NOMO-1 treated with DMSO at 0.1 percent for 48 hours (cell line): ENCODE results near the gene USP6NL.
"Not testable (repeated sequence)": the region's sequence is repeated elsewhere in the genome, so short reads cannot be mapped to it uniquely, and the experiment has no call there.

Source experiments
- DNase-seq: peaks from one replicate; lab custom pipeline; 2025; ENCODE audit not compliant: unreplicated experiment; lab: John Stamatoyannopoulos, UW

Gene USP6NL

GRCh38 chr10:11448545-11449244, 162.8 kb downstream of the USP6NL start:
- peak; percentile 69 for DNase-seq

- DNase-seq, result peak; percentile 36
Observed at GRCh38 chr10:11448190-11448544, 163.3 kb downstream of the USP6NL start.

- DNase-seq, result no peak
Observed at GRCh38 chr10:11447586-11447985, 163.9 kb downstream of the USP6NL start.

- no peak for DNase-seq
Observed at GRCh38 chr10:11446864-11447263, 164.6 kb downstream of the USP6NL start.

GRCh38 chr10:11446133-11446532, 165.3 kb downstream of the USP6NL start:
- no peak for DNase-seq

GRCh38 chr10:11444531-11445228, 166.8 kb downstream of the USP6NL start:
- no peak for DNase-seq

DNA sequence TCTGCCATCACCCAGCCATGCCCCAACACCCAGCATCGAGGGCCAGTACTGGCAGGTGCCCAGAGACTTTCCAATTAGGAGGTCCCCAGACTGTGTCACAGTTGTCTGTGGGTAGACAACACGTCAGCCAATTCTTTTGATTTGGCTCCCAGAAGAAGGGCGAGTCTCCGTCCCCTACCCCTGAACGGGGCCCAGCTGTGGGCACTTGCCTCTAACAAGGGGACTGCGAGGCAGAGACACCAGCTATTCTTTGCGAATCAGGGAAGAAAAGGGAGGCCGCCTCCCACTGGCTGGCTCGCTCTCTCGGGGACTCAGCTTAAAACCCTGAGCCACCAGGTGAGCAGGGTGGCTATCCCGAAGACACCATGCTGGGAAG, 167.3 kb downstream of the USP6NL start:
- no peak for DNase-seq

- DNase-seq, result no peak
Observed at GRCh38 chr10:11443468-11444154, 167.8 kb downstream of the USP6NL start.

- no peak for DNase-seq
Observed at GRCh38 chr10:11442001-11442773, 169.3 kb downstream of the USP6NL start.

- DNase-seq, result no peak
Observed at GRCh38 chr10:11441151-11441535, 170.3 kb downstream of the USP6NL start.

- no peak for DNase-seq
Observed at GRCh38 chr10:11440250-11441150, 170.9 kb downstream of the USP6NL start.

DNA sequence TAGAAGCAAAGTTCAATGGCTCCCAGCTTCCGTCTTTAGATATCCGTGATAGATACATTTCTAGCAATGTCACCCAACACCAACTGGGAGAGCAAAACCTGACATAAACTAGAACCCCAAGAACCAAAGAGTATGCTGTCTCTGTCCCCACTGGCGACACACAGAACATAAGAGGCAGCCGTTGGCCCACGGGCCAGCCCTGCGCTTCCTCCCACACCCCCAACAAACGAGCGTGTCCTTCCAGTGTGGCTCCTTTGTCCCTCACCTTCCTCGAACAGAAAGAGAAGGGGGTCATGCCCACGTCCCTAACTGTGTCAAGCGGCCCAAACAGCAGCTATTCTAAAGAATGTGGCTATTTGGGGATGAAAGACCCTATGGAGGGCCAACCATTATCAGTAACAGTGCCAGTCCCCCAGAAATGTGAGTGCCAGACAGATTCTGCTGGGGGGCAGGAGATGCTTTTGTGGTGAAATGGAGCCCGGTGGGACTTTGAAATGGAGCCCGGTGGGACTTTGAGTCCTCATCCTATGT, 171.9 kb downstream of the USP6NL start:
- DNase-seq, result no peak

GRCh38 chr10:11437391-11438142, 173.9 kb downstream of the USP6NL start:
- DNase-seq, result no peak

GRCh38 chr10:11436445-11436844, 175.0 kb downstream of the USP6NL start:
- DNase-seq, result not testable (repeated sequence)

- DNase-seq, result no peak
Observed at GRCh38 chr10:11435581-11435981, 175.9 kb downstream of the USP6NL start.

- DNase-seq, result peak; percentile 2
Observed at GRCh38 chr10:11434324-11434723, 177.1 kb downstream of the USP6NL start.

- no peak for DNase-seq
Observed at GRCh38 chr10:11433657-11434056, 177.8 kb downstream of the USP6NL start.

GRCh38 chr10:11431216-11431555, 180.3 kb downstream of the USP6NL start:
- no peak for DNase-seq

DNA sequence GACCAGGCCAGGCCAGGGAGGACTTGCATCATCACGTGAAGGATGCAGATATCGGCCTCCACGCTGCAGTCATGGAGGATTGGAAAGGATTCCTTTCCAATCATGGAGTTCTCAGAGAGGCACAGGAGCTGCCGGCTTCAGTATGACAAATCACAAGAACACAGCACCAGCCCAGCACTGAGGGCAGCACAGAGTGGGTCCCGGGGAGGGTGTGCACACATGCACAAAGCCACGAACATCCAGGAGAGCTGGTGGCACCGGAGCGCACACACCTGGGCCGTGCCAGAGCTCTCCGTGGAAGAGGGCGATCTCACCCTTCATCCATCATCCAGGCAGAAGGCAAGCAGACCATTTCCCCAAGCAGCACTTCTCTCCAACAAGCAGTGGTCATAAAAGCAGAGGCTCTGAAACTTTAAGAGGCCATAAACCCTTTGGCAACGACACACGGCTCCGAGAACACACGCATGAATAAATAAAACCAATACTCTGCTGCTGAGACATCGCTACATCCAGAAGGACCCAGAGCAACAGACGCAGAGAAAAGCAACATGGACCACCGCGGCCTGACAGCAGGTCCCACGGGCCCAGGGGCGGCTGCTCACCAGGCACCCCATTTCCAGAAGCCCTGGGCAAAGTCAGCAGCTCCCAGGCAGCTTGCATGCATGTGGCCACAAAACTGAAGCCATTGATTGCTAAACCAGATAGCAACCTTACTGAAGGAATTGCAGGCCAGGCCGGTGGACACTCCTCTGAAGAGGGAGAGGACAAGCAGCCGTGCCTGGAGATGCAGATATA, 180.8 kb downstream of the USP6NL start:
- DNase-seq, result no peak
